NOMO-1 (cell line): ENCODE results near the gene LEMD1.

Experiments
- DNase-seq, 2 experiments: peaks; one replicate each; lab custom pipeline; 2025; ENCODE audit not compliant: unreplicated experiment in 2 of 2; lab: John Stamatoyannopoulos, UW

The LEMD1 gene

GRCh38 chr1:205338011-205338410 lies 83.8 kb downstream of the LEMD1 start:
- no peak for DNase-seq

- no peak for DNase-seq
Observed at GRCh38 chr1:205337481-205337880, 84.4 kb downstream of the LEMD1 start.

GRCh38 chr1:205335692-205336091 lies 86.2 kb downstream of the LEMD1 start:
- DNase-seq = peak; percentile 61 to 65

GRCh38 chr1:205332015-205332791 lies 89.7 kb downstream of the LEMD1 start:
- DNase-seq = no peak
